Loucy (cell line): ENCODE measurements around the gene SERPINA1.

ENCODE experiments used
- H2AFZ ChIP-seq: fragments of 200-600 bp; sonication (generic); 2 replicates; pipeline ENCODE4 v1.6.0; 2016; ENCODE audit warnings: antibody characterized with exemption, mild to moderate bottlenecking, low read length, moderate library complexity
- H3F3A ChIP-seq: fragments of 200-600 bp; 2 replicates; pipeline ENCODE4 v1.6.0; 2016; ENCODE audit warnings: antibody characterized with exemption, low read depth, mild to moderate bottlenecking
- H3K27me3 ChIP-seq: fragments of 200-600 bp; sonication (generic); 2 replicates; pipeline ENCODE4 v1.6.1; 2014; ENCODE audit warnings: low read length, mild to moderate bottlenecking; ENCODE audit not compliant: insufficient read depth, poor library complexity, severe bottlenecking
- H3K36me3 ChIP-seq: fragments of 200-600 bp; sonication (generic); 2 replicates; pipeline ENCODE4 v1.6.1; 2016; ENCODE audit warnings: low read length; ENCODE audit not compliant: insufficient read depth
- H3K4me1 ChIP-seq: fragments of 200-600 bp; sonication (generic); 2 replicates; pipeline ENCODE4 v1.5.1; 2014; ENCODE audit warnings: low read length, mild to moderate bottlenecking; ENCODE audit not compliant: insufficient read depth, poor library complexity, severe bottlenecking
- H3K4me2 ChIP-seq: fragments of 200-600 bp; sonication (generic); 2 replicates; pipeline ENCODE4 v1.6.0; 2014; ENCODE audit warnings: antibody characterized with exemption, low read length, low read depth, mild to moderate bottlenecking; ENCODE audit not compliant: poor library complexity, severe bottlenecking
- H3K4me3 ChIP-seq: fragments of 200-600 bp; sonication (generic); 2 replicates; pipeline ENCODE4 v1.5.1; 2014; ENCODE audit warnings: low read length, mild to moderate bottlenecking, mixed read lengths; ENCODE audit not compliant: poor library complexity, severe bottlenecking
- H3K79me2 ChIP-seq: fragments of 200-600 bp; sonication (generic); 2 replicates; pipeline ENCODE4 v1.6.1; 2014; ENCODE audit warnings: low read length; ENCODE audit not compliant: insufficient read depth
- H3K9ac ChIP-seq: fragments of 200-600 bp; sonication (generic); 2 replicates; pipeline ENCODE4 v1.6.0; 2014; ENCODE audit warnings: mild to moderate bottlenecking, low read depth, low read length, moderate library complexity; ENCODE audit not compliant: poor library complexity, severe bottlenecking
- H3K9me2 ChIP-seq: fragments of 200-600 bp; sonication (generic); replicated peaks from 2 replicates; pipeline ENCODE4 v1.6.1; 2016; ENCODE audit warnings: low read depth, low read length, mixed read lengths
- H3K9me3 ChIP-seq: fragments of 200-600 bp; sonication (generic); 2 replicates; pipeline ENCODE4 v1.6.1; 2014; ENCODE audit warnings: mild to moderate bottlenecking, antibody characterized with exemption, low read length, low read depth; ENCODE audit not compliant: insufficient read depth
- H4K20me1 ChIP-seq: fragments of 200-600 bp; sonication (generic); 2 replicates; pipeline ENCODE4 v1.6.0; 2014; ENCODE audit warnings: antibody characterized with exemption, low read length, mild to moderate bottlenecking; ENCODE audit not compliant: insufficient read depth, poor library complexity, severe bottlenecking
- CTCF ChIP-seq: fragments of 200-600 bp; sonication (generic); conservative IDR thresholded peaks from 2 replicates; pipeline ENCODE4 v1.5.1; 2014; ENCODE audit warnings: mild to moderate bottlenecking, antibody characterized with exemption, low read length
- EZH2phosphoT487 ChIP-seq: fragments of 200-600 bp; IDR thresholded peaks from 2 replicates; pipeline ENCODE4 v1.6.1; 2018; ENCODE audit warnings: antibody characterized with exemption, mild to moderate bottlenecking, moderate library complexity, borderline replicate concordance

SERPINA1 gene

GRCh38 chr14:94380225-94381148 is 7.9 kb downstream of the SERPINA1 start:
- no peaks in the 10 kb centered on the region for H3K4me1 ChIP-seq
- H2AFZ ChIP-seq, result no peak overlapping the region
- no peaks in the 10 kb centered on the region for H3K79me2 ChIP-seq
- no peaks in the 10 kb centered on the region for H3F3A ChIP-seq
- no peaks in the 10 kb centered on the region for H3K9me2 ChIP-seq
- H3K27me3 ChIP-seq, result no peaks in the 10 kb centered on the region
- no peaks in the 10 kb centered on the region for H4K20me1 ChIP-seq
- no peaks in the 10 kb centered on the region for H3K36me3 ChIP-seq
- H3K9me3 ChIP-seq, result no peaks in the 10 kb centered on the region; the same call in 1 of the 2 replicates
- no peak overlapping the region for H3K9ac ChIP-seq
- H3K4me3 ChIP-seq, result no peak overlapping the region
- TF ChIP-seq EZH2phosphoT487, result no peak
- TF ChIP-seq CTCF, result no peak
- no peak overlapping the region for H3K4me2 ChIP-seq

- Histone ChIP-seq H3K9ac (no peak overlapping the region), H3K4me1 (no peaks in the 10 kb centered on the region), H3K27me3 (no peaks in the 10 kb centered on the region), H3K4me3 (no peak overlapping the region), H3K4me2 (no peak overlapping the region), H4K20me1 (no peaks in the 10 kb centered on the region), H2AFZ (no peak overlapping the region), H3K36me3 (no peaks in the 10 kb centered on the region), H3K79me2 (no peaks in the 10 kb centered on the region), H3K9me2 (no peaks in the 10 kb centered on the region), H3F3A (no peaks in the 10 kb centered on the region), H3K9me3 (no peaks in the 10 kb centered on the region; the same call in 1 of the 2 replicates)
- TF ChIP-seq EZH2phosphoT487 (no peak), CTCF (no peak)
Measured at GRCh38 chr14:94379291-94380224, 8.8 kb downstream of the SERPINA1 start.

GRCh38 chr14:94378527-94379290 is 9.7 kb downstream of the SERPINA1 start:
- H3K4me2 ChIP-seq, result no peak overlapping the region
- H3K9me3 ChIP-seq, result no peaks in the 10 kb centered on the region; the same call in 1 of the 2 replicates
- TF ChIP-seq EZH2phosphoT487, result no peak
- no peak for TF ChIP-seq CTCF
- no peaks in the 10 kb centered on the region for H3K4me1 ChIP-seq
- H3F3A ChIP-seq, result no peaks in the 10 kb centered on the region
- H4K20me1 ChIP-seq, result no peaks in the 10 kb centered on the region
- H3K9me2 ChIP-seq, result no peaks in the 10 kb centered on the region
- H2AFZ ChIP-seq, result no peak overlapping the region
- H3K27me3 ChIP-seq, result no peaks in the 10 kb centered on the region
- no peaks in the 10 kb centered on the region for H3K79me2 ChIP-seq
- H3K9ac ChIP-seq, result no peak overlapping the region
- H3K36me3 ChIP-seq, result no peaks in the 10 kb centered on the region
- no peak overlapping the region for H3K4me3 ChIP-seq
